GM10847 (cell line): ENCODE results near the gene EAPP.

ENCODE experiments used
- POLR2A ChIP-seq: IDR thresholded peaks from 2 replicates; pipeline ENCODE4 v1.6.1; 2011; ENCODE audit not compliant: insufficient read length; ENCODE audit errors: extremely low read depth

EAPP gene

DNA sequence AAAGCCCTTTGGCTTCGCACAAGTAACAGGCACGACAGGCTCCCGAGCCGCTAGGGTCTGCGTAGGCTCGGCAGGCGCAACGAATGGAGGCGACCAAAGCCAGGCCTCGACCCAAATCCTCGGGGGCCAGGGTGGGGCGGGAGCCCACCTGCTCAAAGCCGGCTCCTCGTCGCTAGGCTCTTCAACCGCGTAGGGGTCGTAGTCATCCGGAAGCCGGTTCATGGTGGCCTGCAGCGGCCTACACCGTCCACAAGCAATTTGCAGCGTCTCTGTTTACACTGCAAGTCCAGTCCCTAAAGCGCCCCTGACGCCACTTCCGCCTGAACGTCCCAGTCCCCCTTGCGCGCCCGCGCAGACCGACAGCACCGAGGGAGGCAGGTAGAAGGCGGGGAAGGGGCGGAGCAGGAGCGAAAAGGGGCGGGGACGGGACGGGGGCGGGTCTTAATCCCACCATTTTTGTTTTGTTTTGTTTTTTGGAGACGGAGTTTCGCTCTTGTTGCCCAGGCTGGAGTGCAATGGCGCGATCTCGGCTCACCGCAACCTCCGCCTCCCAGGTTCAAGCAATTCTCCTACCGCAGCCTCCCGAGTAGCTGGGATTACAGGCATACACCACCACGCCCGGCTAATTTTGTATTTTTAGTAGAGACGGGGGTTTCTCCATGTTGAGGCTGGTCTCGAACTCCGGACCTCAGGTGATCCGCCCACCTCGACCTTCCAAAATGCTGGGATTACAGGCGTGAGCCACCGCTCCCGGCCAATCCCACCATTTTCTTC is at the start of gene EAPP:
Gene EAPP (minus strand): TSS at position 295 of the 774 bp plus-strand sequence. CDS start 73 bp downstream, at position 222.
- peak; percentile 68 for TF ChIP-seq POLR2A

DNA sequence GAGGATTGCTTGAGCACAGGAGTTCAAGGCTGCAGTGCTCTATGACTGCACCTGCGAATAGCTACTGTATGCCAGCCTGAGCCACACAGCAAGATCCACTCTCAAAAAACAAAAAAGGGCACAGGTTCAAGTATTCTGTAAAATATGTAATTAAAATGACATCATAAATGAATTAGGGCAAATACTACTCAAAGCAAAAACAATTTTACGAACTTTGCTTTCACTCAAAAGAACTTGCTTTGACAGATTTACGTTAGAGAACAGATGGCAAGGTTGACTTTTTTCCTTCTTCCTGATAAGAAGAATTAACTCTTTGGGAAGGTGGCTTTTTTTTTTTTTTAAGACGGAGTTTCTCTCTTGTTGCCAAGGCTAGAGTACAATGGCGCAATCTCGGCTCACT is 44.0 kb upstream of the EAPP start:
- TF ChIP-seq POLR2A, result no peak

- TF ChIP-seq POLR2A, result no peak
Observed at GRCh38 chr14:34582117-34582680, 42.7 kb upstream of the EAPP start.

DNA sequence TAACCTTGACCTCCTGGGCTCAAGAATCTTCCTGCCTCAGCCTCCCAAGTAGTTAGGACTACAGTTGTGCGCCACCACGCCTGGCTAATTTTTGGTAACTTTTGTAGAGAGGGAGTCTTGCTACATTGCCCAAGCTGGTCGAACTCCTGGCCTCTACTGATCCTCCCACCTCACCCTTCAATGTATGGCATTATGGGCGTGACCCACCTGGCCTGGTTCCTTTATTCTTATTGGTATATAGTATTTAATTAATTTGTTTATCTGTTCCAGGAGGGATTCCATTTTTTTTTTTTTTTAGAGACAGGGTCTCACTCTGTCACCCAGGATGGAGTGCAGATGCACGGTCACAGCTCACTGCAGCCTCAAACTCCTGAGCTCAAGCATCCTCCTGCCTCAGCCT is 40.9 kb upstream of the EAPP start:
- no peak for TF ChIP-seq POLR2A

DNA sequence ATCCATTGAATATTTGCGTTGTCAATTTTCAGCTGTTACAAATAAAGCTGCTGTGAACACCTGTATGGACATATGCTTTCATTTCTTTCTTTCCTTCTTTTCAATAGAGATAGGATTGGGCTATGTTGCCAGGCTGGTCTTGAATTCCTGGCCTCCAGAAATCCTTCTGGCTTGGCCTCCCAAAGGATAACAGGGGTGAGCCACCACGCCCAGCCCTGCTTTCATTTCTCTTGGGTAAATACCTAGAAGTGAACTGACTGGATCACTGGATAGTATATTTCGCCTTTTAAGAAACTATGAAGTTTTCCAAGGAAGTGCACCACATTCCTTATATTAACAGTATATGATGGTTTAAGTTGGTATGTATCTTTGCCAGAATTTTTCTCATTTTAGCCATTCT is 32.3 kb upstream of the EAPP start:
- TF ChIP-seq POLR2A, result no peak

- no peak for TF ChIP-seq POLR2A
Observed at GRCh38 chr14:34569750-34570149, 30.2 kb upstream of the EAPP start.

DNA sequence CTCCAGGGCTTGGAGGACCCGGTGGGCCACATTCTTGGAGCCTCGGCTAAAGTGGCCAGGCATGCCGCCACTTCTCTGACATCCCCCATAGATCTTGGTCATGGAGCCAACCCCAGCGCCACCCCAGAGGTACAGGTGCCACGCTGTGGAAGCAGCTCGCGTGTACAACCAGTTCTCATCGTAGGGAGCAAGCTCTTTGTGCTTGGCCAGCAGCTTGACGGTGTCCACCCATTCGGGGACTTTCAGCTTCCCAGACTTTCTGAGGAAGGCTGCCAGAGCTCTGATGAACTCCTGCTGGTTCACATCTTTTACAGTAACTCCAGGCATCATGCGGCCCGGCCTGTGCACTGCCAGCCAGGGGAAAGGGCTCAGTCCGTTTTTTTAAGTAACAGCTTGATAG is 29.3 kb upstream of the EAPP start:
- no peak for TF ChIP-seq POLR2A

GRCh38 chr14:34562776-34563150 is 23.3 kb upstream of the EAPP start:
- TF ChIP-seq POLR2A, result no peak

DNA sequence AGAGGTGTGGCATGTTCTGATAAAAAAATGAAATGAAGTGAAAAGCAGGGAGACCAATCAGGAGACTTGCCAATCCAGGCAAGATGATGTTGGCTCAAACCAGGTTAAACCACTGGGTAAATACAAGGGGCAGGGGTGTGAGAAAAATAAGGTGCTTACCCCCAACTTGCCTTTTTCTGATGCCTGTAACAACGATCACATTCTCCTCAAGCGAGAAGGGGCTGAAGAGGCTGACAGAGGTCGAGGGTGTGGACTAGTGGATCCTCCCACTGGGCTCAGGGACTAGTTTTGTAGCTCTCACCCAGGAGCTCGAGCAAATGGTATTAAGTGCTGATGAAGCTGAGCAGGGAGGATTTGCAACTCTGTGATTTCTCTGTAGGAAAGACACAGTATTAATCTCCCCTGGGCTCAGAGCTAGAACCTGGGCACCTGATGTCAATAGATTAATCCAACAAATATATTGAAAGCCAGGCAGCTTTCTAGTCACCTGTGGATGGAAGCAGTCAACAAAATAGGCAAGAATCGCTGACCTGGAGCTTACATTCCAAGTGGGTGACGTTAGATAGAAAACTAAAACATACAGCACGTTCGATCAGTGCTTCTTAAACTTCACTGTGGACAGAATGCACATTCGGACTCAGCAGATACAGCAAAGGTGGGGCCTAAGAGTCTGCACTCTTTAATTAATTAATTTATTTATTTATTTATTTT is 15.2 kb upstream of the EAPP start:
- TF ChIP-seq POLR2A, result no peak

- no peak for TF ChIP-seq POLR2A
Observed at GRCh38 chr14:34548472-34548981, 9.0 kb upstream of the EAPP start.

- no peak for TF ChIP-seq POLR2A
Observed at GRCh38 chr14:34538871-34539406, 562 bp downstream of the EAPP start.

GRCh38 chr14:34537677-34538009 is 1.9 kb downstream of the EAPP start:
- no peak for TF ChIP-seq POLR2A

GRCh38 chr14:34536951-34537676 is 2.4 kb downstream of the EAPP start:
- TF ChIP-seq POLR2A, result no peak

GRCh38 chr14:34527591-34527990 is 11.9 kb downstream of the EAPP start:
- no peak for TF ChIP-seq POLR2A

GRCh38 chr14:34522496-34522895 is 17.0 kb downstream of the EAPP start:
- TF ChIP-seq POLR2A, result no peak
